ENCODE data around the gene LNX2. TPM values are rescaled to one million over a fixed set of nuclear protein-coding genes. Genes with fewer than 3 reads are reported as not detected.

Gene LNX2
- 32.7 and 33.7 TPM in 2 replicates for total RNA-seq
- long read RNA-seq, partial matches to known transcripts, result 6 of 7 reads
- long read RNA-seq, other reads (novel, unspliced or antisense), result 1 of 7 reads

- peak within 1 kb of the TSS; percentile 100 for H3K27ac Mint-ChIP-seq
- peaks cover 19% of the 10 kb centered on the region for H3K36me3 Mint-ChIP-seq (ENCODE audit: insufficient read depth)
- H3K9me3 Mint-ChIP-seq (ENCODE audit: low read depth), result peaks cover 3% of the 10 kb centered on the region
Observed at GRCh38 chr13:27620377-27621115, at the start of gene LNX2. TSS of gene LNX2 (minus strand) at chr13:27620529. CDS start at chr13:27581703, 38,826 bp downstream.

GRCh38 chr13:27667946-27668345, 47.6 kb upstream of the LNX2 start:
- Mint-ChIP-seq H3K36me3 (ENCODE audit: insufficient read depth) (peaks cover 5% of the 10 kb centered on the region), H3K27ac (no peak overlapping the region), H3K9me3 (ENCODE audit: low read depth) (no peaks in the 10 kb centered on the region), H3K4me3 (ENCODE audit: low read depth) (no peak overlapping the region), H3K4me1 (ENCODE audit: low read depth) (no peaks in the 10 kb centered on the region), H3K27me3 (peaks cover 3% of the 10 kb centered on the region)
- no peak for DNase-seq (ENCODE audit: low spot score, unreplicated experiment)
- TF ChIP-seq, protein P1, sequence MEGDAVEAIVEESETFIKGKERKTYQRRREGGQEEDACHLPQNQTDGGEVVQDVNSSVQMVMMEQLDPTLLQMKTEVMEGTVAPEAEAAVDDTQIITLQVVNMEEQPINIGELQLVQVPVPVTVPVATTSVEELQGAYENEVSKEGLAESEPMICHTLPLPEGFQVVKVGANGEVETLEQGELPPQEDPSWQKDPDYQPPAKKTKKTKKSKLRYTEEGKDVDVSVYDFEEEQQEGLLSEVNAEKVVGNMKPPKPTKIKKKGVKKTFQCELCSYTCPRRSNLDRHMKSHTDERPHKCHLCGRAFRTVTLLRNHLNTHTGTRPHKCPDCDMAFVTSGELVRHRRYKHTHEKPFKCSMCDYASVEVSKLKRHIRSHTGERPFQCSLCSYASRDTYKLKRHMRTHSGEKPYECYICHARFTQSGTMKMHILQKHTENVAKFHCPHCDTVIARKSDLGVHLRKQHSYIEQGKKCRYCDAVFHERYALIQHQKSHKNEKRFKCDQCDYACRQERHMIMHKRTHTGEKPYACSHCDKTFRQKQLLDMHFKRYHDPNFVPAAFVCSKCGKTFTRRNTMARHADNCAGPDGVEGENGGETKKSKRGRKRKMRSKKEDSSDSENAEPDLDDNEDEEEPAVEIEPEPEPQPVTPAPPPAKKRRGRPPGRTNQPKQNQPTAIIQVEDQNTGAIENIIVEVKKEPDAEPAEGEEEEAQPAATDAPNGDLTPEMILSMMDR (IDR thresholded peaks at IDR 0.05; ENCODE audit: unreplicated experiment), result no peak

More at GRCh38 chr13:27620377-27621115, at the start of gene LNX2:
- Mint-ChIP-seq H3K4me3 (ENCODE audit: low read depth) (peak within 1 kb of the TSS; percentile 97), H3K27me3 (no peaks in the 10 kb centered on the region), H3K4me1 (ENCODE audit: low read depth) (peaks cover 54% of the 10 kb centered on the region)
- TF ChIP-seq, protein P1 (IDR thresholded peaks at IDR 0.05; ENCODE audit: unreplicated experiment), result no peak
- peak; percentile 98 for DNase-seq (ENCODE audit: low spot score, unreplicated experiment)

DNA sequence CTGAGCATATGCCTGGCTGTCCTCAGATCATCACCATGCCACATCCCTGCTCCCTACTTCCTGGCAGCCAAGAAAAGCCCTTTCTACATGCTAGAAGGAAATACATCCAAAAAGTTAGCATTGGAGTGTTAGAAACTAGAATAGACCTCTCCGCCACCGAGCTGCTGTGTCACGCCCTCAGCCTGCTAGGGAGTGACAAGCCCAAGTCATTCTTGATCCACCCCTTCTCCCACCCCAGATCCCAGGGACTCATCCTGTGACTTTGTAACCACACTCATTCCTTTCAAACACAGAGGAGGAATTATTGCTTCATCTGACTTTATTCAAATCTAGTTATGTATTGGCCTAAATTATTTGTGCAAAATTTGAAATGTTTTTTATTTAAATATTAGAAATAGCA, 46.6 kb upstream of the LNX2 start:
- no peak overlapping the region for H3K27ac Mint-ChIP-seq
- DNase-seq (ENCODE audit: low spot score, unreplicated experiment), result no peak
- H3K36me3 Mint-ChIP-seq (ENCODE audit: insufficient read depth), result peaks cover 5% of the 10 kb centered on the region
- TF ChIP-seq, protein P1 (IDR thresholded peaks at IDR 0.05; ENCODE audit: unreplicated experiment), result no peak
- H3K4me1 Mint-ChIP-seq (ENCODE audit: low read depth), result no peaks in the 10 kb centered on the region
- H3K9me3 Mint-ChIP-seq (ENCODE audit: low read depth), result no peaks in the 10 kb centered on the region
- no peaks in the 10 kb centered on the region for H3K27me3 Mint-ChIP-seq
- H3K4me3 Mint-ChIP-seq (ENCODE audit: low read depth), result no peak overlapping the region

GRCh38 chr13:27665761-27666160, 45.4 kb upstream of the LNX2 start:
- TF ChIP-seq, protein P1 (IDR thresholded peaks at IDR 0.05; ENCODE audit: unreplicated experiment), result peak; percentile 1
- DNase-seq (ENCODE audit: low spot score, unreplicated experiment), result no peak
- Mint-ChIP-seq H3K27ac (peak overlapping the region; percentile 42), H3K4me3 (ENCODE audit: low read depth) (no peak overlapping the region), H3K4me1 (ENCODE audit: low read depth) (no peaks in the 10 kb centered on the region), H3K36me3 (ENCODE audit: insufficient read depth) (peaks cover 5% of the 10 kb centered on the region), H3K9me3 (ENCODE audit: low read depth) (no peaks in the 10 kb centered on the region), H3K27me3 (no peaks in the 10 kb centered on the region)

GRCh38 chr13:27665333-27665732, 45.0 kb upstream of the LNX2 start:
- no peak for DNase-seq (ENCODE audit: low spot score, unreplicated experiment)
- Mint-ChIP-seq H3K36me3 (ENCODE audit: insufficient read depth) (peaks cover 6% of the 10 kb centered on the region), H3K9me3 (ENCODE audit: low read depth) (no peaks in the 10 kb centered on the region), H3K27ac (peak overlapping the region; percentile 42), H3K27me3 (no peaks in the 10 kb centered on the region), H3K4me3 (ENCODE audit: low read depth) (no peak overlapping the region), H3K4me1 (ENCODE audit: low read depth) (no peaks in the 10 kb centered on the region)
- TF ChIP-seq, protein P1 (IDR thresholded peaks at IDR 0.05; ENCODE audit: unreplicated experiment), result peak; percentile 43
